Measurements from ENCODE around the gene RAET1L. TPM values are rescaled to one million over a fixed set of nuclear protein-coding genes. Genes with fewer than 3 reads are reported as not detected.
"Not testable (repeated sequence)": the region's sequence is repeated elsewhere in the genome, so short reads cannot be mapped to it uniquely, and the experiment has no call there.

The RAET1L gene
- total RNA-seq, 1 donor, result not detected

DNA sequence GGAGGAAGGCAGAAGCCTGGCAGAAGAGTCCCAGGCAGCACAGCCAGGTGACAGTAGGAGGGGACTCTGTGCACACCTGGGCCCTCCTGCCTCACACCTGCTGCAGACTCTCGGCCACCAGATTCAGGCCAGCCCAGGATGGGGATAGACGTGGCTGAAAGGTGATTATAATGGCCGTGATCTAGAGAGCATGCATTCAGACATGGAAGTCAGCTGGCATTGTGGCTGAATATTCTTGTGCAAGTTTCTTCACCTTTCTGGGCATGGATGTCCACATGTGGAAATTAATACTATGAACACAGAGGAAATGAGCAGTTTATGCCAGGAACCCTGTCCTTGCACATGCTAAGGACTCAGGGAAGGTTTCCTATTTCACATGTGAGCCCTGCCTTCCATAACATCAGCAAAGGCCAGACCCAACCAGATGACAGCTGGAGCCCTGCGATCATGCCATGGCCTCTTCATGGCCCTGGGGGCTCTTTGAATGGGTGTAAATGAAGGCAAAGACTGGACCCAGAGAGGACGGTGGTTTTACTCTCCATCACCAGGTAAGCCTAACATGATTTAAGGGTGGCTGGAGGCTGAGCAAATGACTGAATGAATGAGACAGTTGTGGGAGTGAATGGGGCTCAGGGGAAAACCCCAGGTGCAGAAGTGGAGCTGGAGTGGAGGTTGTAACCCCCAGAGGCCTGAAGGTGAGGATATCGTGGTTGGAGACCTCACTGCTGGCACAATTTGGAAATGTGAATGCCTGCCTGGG, 2.7 kb upstream of the RAET1L start:
- no peak for DNase-seq (ENCODE audit: low read depth)
- TF ChIP-seq, protein P1, sequence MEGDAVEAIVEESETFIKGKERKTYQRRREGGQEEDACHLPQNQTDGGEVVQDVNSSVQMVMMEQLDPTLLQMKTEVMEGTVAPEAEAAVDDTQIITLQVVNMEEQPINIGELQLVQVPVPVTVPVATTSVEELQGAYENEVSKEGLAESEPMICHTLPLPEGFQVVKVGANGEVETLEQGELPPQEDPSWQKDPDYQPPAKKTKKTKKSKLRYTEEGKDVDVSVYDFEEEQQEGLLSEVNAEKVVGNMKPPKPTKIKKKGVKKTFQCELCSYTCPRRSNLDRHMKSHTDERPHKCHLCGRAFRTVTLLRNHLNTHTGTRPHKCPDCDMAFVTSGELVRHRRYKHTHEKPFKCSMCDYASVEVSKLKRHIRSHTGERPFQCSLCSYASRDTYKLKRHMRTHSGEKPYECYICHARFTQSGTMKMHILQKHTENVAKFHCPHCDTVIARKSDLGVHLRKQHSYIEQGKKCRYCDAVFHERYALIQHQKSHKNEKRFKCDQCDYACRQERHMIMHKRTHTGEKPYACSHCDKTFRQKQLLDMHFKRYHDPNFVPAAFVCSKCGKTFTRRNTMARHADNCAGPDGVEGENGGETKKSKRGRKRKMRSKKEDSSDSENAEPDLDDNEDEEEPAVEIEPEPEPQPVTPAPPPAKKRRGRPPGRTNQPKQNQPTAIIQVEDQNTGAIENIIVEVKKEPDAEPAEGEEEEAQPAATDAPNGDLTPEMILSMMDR (IDR thresholded peaks at IDR 0.05; ENCODE audit: insufficient read depth, low read length), result no peak
- H3K4me3 ChIP-seq (ENCODE audit: low read depth, low read length), result no peak overlapping the region

DNA sequence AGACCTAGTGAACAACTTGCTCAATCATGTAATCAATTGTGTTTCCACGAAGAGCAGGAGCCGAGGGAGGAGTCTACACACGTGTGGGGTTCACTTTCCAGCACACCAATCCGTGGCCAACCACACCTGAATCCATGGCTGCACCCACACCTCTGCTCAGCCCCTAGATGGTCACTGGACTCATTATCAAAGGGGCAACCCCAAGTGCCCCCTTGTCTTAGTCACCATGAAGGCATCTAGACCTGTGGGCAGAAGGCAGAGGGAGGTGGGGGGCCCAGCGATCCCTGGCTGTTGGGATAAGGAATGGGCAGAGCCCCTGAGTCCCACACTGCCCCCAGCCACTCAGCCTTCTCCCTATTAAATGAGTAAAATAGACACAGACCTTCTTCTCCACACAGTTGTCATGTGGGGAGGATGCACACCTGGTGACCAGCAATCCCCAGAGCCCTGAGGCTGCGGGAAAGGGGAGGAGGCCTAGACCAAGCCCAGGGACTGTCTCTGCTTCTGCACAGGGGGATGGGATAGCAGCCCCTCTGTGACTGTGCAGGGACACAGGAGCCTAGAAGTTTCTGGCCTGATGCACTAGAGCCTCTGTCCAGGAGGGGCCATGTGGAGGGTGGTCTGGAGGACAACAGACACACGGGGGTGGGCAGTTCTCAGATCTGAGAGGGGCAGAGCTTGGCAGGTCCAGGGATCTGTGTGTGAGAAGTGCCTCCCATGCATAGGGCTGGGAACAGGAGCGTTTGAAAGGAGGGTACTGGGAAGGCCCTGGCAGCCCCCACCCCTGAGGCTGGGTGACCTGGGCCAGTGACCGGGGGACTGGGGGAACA, 1.9 kb upstream of the RAET1L start:
- TF ChIP-seq, protein P1 (IDR thresholded peaks at IDR 0.05; ENCODE audit: insufficient read depth, low read length), result no peak
- DNase-seq (ENCODE audit: low read depth), result no peak
- no peak overlapping the region for H3K4me3 ChIP-seq (ENCODE audit: low read depth, low read length)

DNA sequence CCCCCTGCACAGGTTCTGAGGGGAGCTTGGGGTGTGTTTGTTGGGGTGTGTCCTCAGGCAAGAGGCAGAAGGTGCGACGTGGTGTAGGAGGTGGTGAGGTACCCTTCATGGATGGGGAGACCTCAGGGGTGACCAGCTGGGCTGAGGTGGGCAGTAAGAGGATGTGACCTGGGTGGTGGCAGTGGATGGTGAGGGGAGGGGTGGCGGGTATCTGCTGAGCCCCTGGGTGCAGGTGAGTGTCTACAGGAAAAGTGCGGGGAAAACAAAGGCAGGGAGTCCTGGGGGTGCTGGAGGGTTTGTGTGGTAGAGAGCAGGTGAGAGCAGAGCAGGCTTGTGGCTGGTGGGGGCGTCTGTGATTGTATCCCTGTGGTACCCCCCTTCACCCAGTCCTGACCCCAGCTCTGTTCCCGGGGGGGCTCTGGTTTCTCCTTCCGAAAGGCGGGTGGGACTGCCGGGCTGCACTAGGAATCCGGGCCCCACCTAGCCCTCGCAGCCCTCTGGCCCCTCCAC, 631 bp downstream of the RAET1L start:
- no peak for DNase-seq (ENCODE audit: low read depth)
- H3K4me3 ChIP-seq (ENCODE audit: low read depth, low read length), result no peak overlapping the region
- TF ChIP-seq, protein P1 (IDR thresholded peaks at IDR 0.05; ENCODE audit: insufficient read depth, low read length), result no peak

DNA sequence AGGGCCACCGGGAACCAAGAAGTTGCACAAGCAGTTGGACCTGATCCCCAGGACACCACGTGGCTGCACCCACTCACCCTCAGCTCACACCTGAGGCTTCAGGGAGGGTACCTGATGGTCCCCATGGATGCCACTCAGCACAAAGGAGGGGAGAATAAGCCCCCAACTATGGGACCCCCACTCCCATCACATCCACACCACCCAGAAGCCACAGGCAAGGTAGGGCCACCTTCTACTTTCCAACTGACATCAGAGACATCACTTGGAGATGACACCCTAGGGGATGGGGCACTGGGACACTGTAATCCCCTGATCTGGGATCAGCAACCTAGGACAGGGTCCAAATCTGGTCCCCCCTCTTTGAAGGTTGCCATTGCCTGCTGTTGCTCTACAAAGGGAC, 1.3 kb downstream of the RAET1L start:
- DNase-seq (ENCODE audit: low read depth); H3K4me3 ChIP-seq (ENCODE audit: low read depth, low read length): not testable (repeated sequence)

DNA sequence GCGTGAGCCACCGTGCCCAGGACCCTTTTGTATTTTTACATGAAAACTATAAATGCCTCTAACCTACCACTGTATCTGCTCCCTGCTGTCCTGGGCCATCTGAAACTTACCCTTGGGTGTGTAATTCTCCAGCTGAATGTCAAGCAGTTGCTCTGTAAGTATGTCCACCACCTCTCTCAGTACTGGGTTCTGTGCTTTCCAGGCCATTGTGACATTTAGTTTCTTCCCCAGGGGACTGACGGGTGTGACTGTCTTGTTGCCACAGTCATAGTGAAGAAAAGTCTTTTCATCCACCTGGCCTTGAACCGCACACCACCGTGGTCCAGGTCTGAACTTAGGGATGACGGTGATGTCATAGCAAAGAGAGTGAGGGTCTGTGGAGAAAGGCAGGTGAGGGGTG, 3.5 kb downstream of the RAET1L start:
- DNase-seq (ENCODE audit: low read depth); H3K4me3 ChIP-seq (ENCODE audit: low read depth, low read length): not testable (repeated sequence)

DNA sequence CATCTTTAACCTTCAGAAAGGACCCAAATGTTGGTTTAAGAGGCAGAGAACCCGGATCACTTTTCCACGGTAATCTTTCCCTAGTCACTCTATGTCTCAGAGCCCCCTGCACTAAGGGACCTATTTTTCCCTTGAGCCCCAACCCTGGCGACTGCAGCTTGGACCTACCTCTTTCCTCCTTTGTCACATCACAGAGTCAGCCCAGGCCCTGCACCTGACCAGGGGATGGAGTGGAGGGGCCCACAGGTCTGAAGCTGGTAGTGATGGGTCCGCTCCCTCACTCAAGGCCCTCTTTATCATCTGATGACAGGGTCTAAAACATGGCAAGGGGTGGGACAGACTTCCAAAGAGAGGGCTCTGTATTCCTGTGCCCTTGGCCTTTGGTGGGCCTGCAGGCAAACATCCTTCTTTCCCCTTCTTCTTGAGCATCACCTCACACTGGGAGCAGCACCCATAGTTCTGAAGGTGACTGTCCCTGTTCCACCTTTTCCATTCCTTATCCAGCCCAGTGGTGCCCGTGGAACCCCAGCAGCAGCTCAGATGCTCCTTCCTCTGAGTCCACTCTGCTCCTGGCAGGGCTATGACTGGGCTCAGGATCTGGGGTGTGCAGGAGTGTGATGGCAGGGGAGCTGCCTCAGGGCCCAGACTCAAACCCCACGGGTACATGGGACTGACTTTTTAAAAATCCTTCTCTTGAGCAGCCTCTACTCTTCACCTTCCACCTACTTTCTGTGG, 6.3 kb downstream of the RAET1L start:
- DNase-seq (ENCODE audit: low read depth), result no peak
- H3K4me3 ChIP-seq (ENCODE audit: low read depth, low read length), result no peak overlapping the region
- TF ChIP-seq, protein P1 (IDR thresholded peaks at IDR 0.05; ENCODE audit: insufficient read depth, low read length), result no peak

DNA sequence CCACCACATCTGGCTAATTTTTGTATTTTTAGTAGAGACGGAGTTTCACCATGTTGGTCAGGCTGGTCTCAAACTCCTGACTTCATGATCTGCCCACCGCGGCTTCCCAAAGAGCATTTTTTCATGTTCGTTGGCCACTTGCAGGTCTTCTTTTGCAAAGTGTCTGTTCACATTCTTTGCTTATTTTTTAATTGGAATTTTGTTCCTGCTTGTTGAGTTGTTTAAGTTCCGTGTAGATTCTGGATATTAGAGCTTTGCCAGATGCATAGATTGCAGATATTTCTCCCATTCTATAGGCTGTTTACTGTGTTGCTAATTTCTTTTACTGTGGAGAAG, 8.2 kb downstream of the RAET1L start:
- H3K4me3 ChIP-seq (ENCODE audit: low read depth, low read length); DNase-seq (ENCODE audit: low read depth): not testable (repeated sequence)

Data from fibroblast of the aortic adventitia (primary cell).